ENCODE measurements around the gene STAT6.
"Not testable (repeated sequence)": the region's sequence is repeated elsewhere in the genome, so short reads cannot be mapped to it uniquely, and the experiment has no call there.

STAT6 gene

DNA sequence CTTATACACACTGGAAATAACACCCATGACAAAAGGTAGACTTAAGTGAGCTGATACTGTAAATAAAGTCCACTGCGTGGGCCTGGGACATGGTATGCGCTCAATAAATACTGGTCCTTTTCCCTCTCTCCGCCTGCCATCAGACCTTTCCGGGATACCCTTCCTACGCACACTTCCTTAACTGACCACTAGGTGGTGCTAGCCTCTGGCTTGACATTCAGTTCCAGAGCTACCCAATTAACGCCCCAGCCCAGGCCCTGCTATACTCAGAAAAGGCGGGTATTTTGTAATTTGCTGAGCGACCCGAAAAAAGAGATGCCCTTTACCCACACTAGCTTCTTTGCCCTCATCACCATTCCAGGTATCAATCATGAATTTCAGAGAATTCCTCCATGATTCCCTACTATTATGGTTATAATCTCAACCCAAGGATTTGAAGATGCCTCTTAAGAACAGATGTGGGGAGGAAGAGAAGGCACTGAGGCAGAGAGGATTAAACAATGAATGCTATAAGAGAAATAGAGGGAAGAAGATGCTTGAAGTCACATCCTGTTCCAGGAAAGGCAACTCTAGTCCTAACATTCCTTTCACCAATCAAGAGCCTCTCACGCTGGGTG lies 13.2 kb upstream of the STAT6 start:
- POLR2A ChIA-PET, result interaction anchor here (0.7 to 1.0 kb wide), 2 partner anchors 12 to 51 kb away, joined by 3 to 7 read pairs; no protein-coding TSS in a partner anchor
- no peak for TF ChIP-seq KLF8 (tag by site-specific recombination; IDR thresholded peaks at IDR 0.05)
- TF ChIP-seq ZNF664 (tag by site-specific recombination; IDR thresholded peaks at IDR 0.05), result peak; percentile 49
- peak; percentile 36; the same call in 1 of the 2 replicates for TF ChIP-seq ZBTB8A (tag by site-specific recombination; IDR thresholded peaks at IDR 0.05)
- TF ChIP-seq ZFHX2 (tag by site-specific recombination; conservative IDR thresholded peaks at IDR 0.05), result peak; percentile 46
- TF ChIP-seq ZNF654 (tag by site-specific recombination; IDR thresholded peaks at IDR 0.05; ENCODE audit: low read depth), result peak; percentile 69
- TF ChIP-seq, protein P1, sequence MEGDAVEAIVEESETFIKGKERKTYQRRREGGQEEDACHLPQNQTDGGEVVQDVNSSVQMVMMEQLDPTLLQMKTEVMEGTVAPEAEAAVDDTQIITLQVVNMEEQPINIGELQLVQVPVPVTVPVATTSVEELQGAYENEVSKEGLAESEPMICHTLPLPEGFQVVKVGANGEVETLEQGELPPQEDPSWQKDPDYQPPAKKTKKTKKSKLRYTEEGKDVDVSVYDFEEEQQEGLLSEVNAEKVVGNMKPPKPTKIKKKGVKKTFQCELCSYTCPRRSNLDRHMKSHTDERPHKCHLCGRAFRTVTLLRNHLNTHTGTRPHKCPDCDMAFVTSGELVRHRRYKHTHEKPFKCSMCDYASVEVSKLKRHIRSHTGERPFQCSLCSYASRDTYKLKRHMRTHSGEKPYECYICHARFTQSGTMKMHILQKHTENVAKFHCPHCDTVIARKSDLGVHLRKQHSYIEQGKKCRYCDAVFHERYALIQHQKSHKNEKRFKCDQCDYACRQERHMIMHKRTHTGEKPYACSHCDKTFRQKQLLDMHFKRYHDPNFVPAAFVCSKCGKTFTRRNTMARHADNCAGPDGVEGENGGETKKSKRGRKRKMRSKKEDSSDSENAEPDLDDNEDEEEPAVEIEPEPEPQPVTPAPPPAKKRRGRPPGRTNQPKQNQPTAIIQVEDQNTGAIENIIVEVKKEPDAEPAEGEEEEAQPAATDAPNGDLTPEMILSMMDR (tag by site-specific recombination; IDR thresholded peaks at IDR 0.05), result peak; percentile 62; the same call in 1 of the 2 replicates
- TF ChIP-seq GLI2 (tag by site-specific recombination; IDR thresholded peaks at IDR 0.05; ENCODE audit: borderline replicate concordance, low read depth), result no peak
- TF ChIP-seq ZNF600 (tag by site-specific recombination; IDR thresholded peaks at IDR 0.05), result no peak
- TF ChIP-seq ZNF501 (tag by site-specific recombination; IDR thresholded peaks at IDR 0.05), result no peak
- no peak for TF ChIP-seq ZBTB48 (tag by site-specific recombination; IDR thresholded peaks at IDR 0.05)
- TF ChIP-seq ZNF561 (tag by site-specific recombination; IDR thresholded peaks at IDR 0.05; ENCODE audit: borderline replicate concordance), result no peak
- TF ChIP-seq ZNF2 (tag by site-specific recombination; IDR thresholded peaks at IDR 0.05), result 0 out of 2 replicates have a peak, but pooled peaks have one; percentile 30
- no peak overlapping the region for H3K4me3 ChIP-seq (ENCODE audit: low read depth, low read length)
- CTCF ChIA-PET, result interaction anchor here (0.5 to 8.9 kb wide), 46 partner anchors 9 to 365 kb away, joined by 3 to 259 read pairs (median 5); partner anchors contain the start of genes STAC3 and STAT6
- no peaks in the 10 kb centered on the region for H3K9me3 ChIP-seq (ENCODE audit: control insufficient read depth, insufficient read depth, low read depth, low read length)
- no peak overlapping the region for H3K27ac ChIP-seq (ENCODE audit: extremely low read depth, low read depth, low read length)
- H3K4me1 ChIP-seq (ENCODE audit: control insufficient read depth, insufficient read depth, low read length), result peaks cover 10% of the 10 kb centered on the region
- no peaks in the 10 kb centered on the region for H3K36me3 ChIP-seq (ENCODE audit: control insufficient read depth in 2 of 2, insufficient read depth in 1 of 2, low read length in 2 of 2)

DNA sequence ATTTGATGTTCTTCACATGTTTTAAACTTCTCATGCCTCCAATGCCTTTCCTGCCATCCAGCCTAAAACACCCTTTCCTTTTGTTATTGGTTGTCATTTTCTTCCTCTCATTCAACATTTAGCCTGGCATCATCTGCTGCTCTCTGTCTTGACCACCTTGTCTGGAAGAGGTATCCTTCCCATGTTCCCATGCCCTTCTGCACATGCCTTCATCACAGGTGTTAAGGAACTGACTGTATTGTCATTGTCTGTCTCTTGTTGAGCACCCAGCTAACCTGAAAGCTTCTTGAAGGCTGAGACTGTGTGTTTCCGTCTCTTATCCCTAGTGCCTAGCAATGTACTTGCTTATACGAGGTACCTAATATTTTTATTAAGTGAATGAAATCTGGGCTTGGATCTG lies 12.7 kb upstream of the STAT6 start:
- H3K9me3 ChIP-seq (ENCODE audit: control insufficient read depth, insufficient read depth, low read depth, low read length), result no peaks in the 10 kb centered on the region
- no peak overlapping the region for H3K27ac ChIP-seq (ENCODE audit: extremely low read depth, low read depth, low read length)
- POLR2A ChIA-PET, result interaction anchor here (1.0 kb wide), 1 partner anchor 12 kb away, joined by 7 read pairs; no protein-coding TSS in a partner anchor
- peaks cover 9% of the 10 kb centered on the region for H3K4me1 ChIP-seq (ENCODE audit: control insufficient read depth, insufficient read depth, low read length)
- no peaks in the 10 kb centered on the region for H3K36me3 ChIP-seq (ENCODE audit: control insufficient read depth in 2 of 2, insufficient read depth in 1 of 2, low read length in 2 of 2)
- CTCF ChIA-PET, result interaction anchor here (0.6 to 8.9 kb wide), 37 partner anchors 8 to 362 kb away, joined by 3 to 259 read pairs (median 6); partner anchors contain the start of genes STAC3 and STAT6
- peak; percentile 69; the same call in 1 of the 2 replicates for TF ChIP-seq ZNF114 (tag by site-specific recombination; IDR thresholded peaks at IDR 0.05)
- TF ChIP-seq ZNF133 (tag by site-specific recombination; IDR thresholded peaks at IDR 0.05), result no peak
- peak; percentile 76 for TF ChIP-seq SETDB1 (IDR thresholded peaks at IDR 0.05; ENCODE audit: insufficient read length, low read length)
- H3K4me3 ChIP-seq (ENCODE audit: low read depth, low read length), result no peak overlapping the region

DNA sequence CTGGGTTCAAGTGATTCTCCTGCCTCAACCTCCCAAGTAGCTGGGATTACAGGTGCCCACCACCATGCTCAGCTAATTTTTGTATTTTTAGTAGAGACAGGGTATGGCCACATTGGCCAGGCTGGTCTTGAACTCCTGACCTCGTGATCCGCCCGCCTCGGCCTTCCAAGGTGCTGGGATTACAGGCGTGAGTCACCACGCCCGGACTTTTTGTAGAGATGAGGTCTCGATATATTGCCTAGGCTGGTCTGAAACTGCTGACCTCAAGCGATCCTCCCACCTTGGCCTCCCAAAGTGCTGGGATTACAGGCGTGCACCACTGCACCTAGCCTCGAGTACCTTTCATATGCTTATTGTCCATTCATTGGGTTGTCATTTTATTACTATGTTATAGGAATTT lies 9.6 kb upstream of the STAT6 start:
- not testable (repeated sequence) for H3K4me1 ChIP-seq (ENCODE audit: control insufficient read depth, insufficient read depth, low read length); H3K9me3 ChIP-seq (ENCODE audit: control insufficient read depth, insufficient read depth, low read depth, low read length); H3K4me3 ChIP-seq (ENCODE audit: low read depth, low read length); H3K36me3 ChIP-seq (ENCODE audit: control insufficient read depth in 2 of 2, insufficient read depth in 1 of 2, low read length in 2 of 2); H3K27ac ChIP-seq (ENCODE audit: extremely low read depth, low read depth, low read length)
- POLR2A ChIA-PET, result interaction anchor here (0.7 kb wide), 1 partner anchor 13 kb away, joined by 3 read pairs; no protein-coding TSS in a partner anchor
- CTCF ChIA-PET, result interaction anchor here (0.6 to 8.9 kb wide), 8 partner anchors 9 to 156 kb away, joined by 3 to 259 read pairs (median 6); partner anchors contain the start of gene STAT6
